ENCODE data around the gene ACR. TPM values are rescaled to one million over a fixed set of nuclear protein-coding genes. Genes with fewer than 3 reads are reported as not detected.

The ACR gene
- total and polyA plus RNA-seq, 2 of the 4 experiments (the other 2 are of a cell fraction): not detected

DNA sequence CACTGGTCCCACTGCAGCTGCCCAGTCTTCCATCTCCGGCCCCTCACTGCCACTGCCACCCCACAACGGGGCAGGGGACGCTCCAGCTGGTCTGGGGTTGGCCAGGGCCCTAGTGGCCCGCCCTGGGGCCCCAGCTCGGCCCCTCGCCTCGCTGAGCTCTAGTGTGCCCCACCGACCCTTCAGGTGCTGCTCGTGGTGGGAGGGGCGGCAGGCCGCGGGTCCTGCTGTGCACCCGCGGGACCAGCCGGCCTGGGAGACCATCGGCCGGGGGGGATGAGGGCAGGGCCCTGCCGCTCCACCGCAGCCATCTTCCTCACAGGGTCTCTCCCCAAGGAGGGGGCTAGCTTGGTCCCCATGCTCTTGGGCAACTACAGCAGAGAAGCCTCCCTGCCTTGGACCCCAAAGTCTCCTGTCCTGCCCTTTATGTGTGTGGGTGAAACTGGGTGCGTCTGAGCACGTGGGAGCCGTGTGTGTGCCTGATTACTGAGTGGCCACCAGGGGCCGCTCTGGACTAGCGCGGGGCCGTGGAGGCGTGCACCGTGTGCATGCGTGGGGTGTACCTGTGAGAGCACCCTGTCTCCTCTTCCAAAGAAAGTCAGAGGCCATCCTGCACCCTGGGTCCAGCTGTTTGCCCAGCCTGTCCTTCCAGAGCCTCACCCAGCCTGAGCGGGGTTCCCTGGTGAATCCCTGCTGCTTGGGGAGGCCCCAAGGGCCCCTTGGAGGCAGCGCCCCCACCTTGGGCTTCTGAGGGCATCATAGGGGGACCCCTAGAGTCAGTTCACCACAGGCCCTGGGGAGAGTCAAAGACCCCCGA is 6.0 kb upstream of the ACR start (continued):
- TF ChIP-seq, protein P1, sequence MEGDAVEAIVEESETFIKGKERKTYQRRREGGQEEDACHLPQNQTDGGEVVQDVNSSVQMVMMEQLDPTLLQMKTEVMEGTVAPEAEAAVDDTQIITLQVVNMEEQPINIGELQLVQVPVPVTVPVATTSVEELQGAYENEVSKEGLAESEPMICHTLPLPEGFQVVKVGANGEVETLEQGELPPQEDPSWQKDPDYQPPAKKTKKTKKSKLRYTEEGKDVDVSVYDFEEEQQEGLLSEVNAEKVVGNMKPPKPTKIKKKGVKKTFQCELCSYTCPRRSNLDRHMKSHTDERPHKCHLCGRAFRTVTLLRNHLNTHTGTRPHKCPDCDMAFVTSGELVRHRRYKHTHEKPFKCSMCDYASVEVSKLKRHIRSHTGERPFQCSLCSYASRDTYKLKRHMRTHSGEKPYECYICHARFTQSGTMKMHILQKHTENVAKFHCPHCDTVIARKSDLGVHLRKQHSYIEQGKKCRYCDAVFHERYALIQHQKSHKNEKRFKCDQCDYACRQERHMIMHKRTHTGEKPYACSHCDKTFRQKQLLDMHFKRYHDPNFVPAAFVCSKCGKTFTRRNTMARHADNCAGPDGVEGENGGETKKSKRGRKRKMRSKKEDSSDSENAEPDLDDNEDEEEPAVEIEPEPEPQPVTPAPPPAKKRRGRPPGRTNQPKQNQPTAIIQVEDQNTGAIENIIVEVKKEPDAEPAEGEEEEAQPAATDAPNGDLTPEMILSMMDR (conservative IDR thresholded peaks at IDR 0.05; ENCODE audit: low read depth, low read length): peak; percentile 77

DNA sequence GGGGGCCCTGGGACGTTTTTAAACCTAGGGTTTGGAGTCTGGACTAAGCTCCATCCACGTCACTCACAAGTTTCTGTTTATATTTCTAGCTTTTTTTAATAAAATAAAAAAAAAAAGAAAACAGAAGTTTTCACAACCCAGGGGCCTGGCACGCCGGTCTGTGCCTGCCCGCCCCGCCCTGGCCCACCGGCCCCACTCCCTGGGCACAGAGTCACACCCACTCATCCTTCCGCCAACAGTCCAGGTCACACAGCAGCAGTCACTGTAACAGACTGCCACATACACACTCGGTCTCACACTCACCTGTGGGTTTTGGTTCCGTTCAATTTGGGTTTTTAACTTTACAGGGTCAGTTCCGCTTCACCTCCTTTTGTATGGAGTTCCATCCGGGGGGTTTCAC is 5.3 kb upstream of the ACR start:
- WGBS, 2 experiments (ENCODE audit: extremely low coverage in 2 of 2, insufficient read length in 1 of 2): 85% methylated on average over 4 of the region's 12 CpGs; no CpG with 5 or more reads in 1 of the 2 experiments
- no peak overlapping the region for H4K5ac ChIP-seq (ENCODE audit: low read depth, low read length)
- no peak overlapping the region for H2AK5ac ChIP-seq (ENCODE audit: low read depth, low read length)
- no peak overlapping the region for H2BK20ac ChIP-seq (ENCODE audit: low read depth, low read length)
- H2AFZ ChIP-seq (replicated peaks; ENCODE audit: low read length, poor library complexity): no peak overlapping the region
- no peaks in the 10 kb centered on the region for H3K36me3 ChIP-seq (ENCODE audit: control insufficient read depth, insufficient read depth, low read length)
- no peak overlapping the region for H4K91ac ChIP-seq (ENCODE audit: insufficient read depth, low read depth, low read length)
- H3K4me1 ChIP-seq (ENCODE audit: control insufficient read depth, insufficient read depth, low read length): peaks cover 7% of the 10 kb centered on the region
- H3K4me2 ChIP-seq (ENCODE audit: low read depth, low read length): no peak overlapping the region
- DNase-seq (no peak), ATAC-seq (ENCODE audit: low read depth) (no peak)
- H3K4ac ChIP-seq (ENCODE audit: low read depth, low read length): 0 out of 2 replicates have a peak overlapping the region, but pooled peaks have one; percentile 12
- H3K9ac ChIP-seq (ENCODE audit: low read depth, low read length): no peak overlapping the region
- no peaks in the 10 kb centered on the region for H3K9me3 ChIP-seq (ENCODE audit: control insufficient read depth, insufficient read depth, low read length)
- no peaks in the 10 kb centered on the region for H3K9me1 ChIP-seq (ENCODE audit: insufficient read depth, low read length)
- H3K23ac ChIP-seq (ENCODE audit: low read depth, low read length): no peak overlapping the region
- no peak overlapping the region for H2BK120ac ChIP-seq (ENCODE audit: low read depth, low read length)
- H3K56ac ChIP-seq (ENCODE audit: extremely low read depth, insufficient read depth, low read length): no peak overlapping the region
- H4K20me1 ChIP-seq (ENCODE audit: insufficient read depth, low read length): peaks cover 8% of the 10 kb centered on the region
- ChIA-PET CTCF (no interaction called here), POLR2A (ENCODE audit: unreplicated experiment) (no interaction called here)
- BruUV-seq (replicated peaks): no TSS peak
- dilution Hi-C loops (cut with HindIII; ENCODE audit: low sequenced_read_pairs, unreplicated experiment) (no loop called here), in situ Hi-C loops (cut with MboI; ENCODE audit: low sequenced_read_pairs) (no loop called here), intact Hi-C loops (cut with micrococcal nuclease) (no loop called here)
- H3K18ac ChIP-seq (ENCODE audit: low read depth, low read length): no peak overlapping the region
- no peak overlapping the region for H2BK15ac ChIP-seq (ENCODE audit: low read depth, low read length)
- H3K27ac ChIP-seq (ENCODE audit: insufficient read depth, low read length): no peak overlapping the region
- no peak overlapping the region for H3K4me3 ChIP-seq (ENCODE audit: insufficient read depth, low read depth, low read length)
- H3K14ac ChIP-seq (replicated peaks; ENCODE audit: low read depth, low read length): 0 out of 2 replicates have a peak overlapping the region, but pooled peaks have one; percentile 41
- H4K8ac ChIP-seq (ENCODE audit: low read depth in 2 of 2, low read length in 2 of 2): no peak overlapping the region
- no peak overlapping the region for H2BK5ac ChIP-seq (ENCODE audit: low read depth, low read length, poor library complexity, severe bottlenecking)
- peaks cover 12% of the 10 kb centered on the region for H3K27me3 ChIP-seq (ENCODE audit: control insufficient read depth, insufficient read depth, low read length)
- no peaks in the 10 kb centered on the region for H3K79me1 ChIP-seq (ENCODE audit: low read depth in 1 of 2, low read length in 2 of 2)
- no peak overlapping the region for H2AK9ac ChIP-seq (replicated peaks; ENCODE audit: low read depth, low read length, poor library complexity)
- TF ChIP-seq FOS (IDR thresholded peaks at IDR 0.05; ENCODE audit: low read depth, low read length) (no peak), SMC3 (IDR thresholded peaks at IDR 0.05; ENCODE audit: low read depth, low read length) (no peak), MAFK (IDR thresholded peaks at IDR 0.05; ENCODE audit: low read depth, low read length) (no peak), RCOR1 (IDR thresholded peaks at IDR 0.05; ENCODE audit: insufficient replicate concordance, low read length) (no peak), CHD1 (IDR thresholded peaks at IDR 0.05; ENCODE audit: low read depth, low read length) (no peak)
- TF ChIP-seq, protein P2, sequence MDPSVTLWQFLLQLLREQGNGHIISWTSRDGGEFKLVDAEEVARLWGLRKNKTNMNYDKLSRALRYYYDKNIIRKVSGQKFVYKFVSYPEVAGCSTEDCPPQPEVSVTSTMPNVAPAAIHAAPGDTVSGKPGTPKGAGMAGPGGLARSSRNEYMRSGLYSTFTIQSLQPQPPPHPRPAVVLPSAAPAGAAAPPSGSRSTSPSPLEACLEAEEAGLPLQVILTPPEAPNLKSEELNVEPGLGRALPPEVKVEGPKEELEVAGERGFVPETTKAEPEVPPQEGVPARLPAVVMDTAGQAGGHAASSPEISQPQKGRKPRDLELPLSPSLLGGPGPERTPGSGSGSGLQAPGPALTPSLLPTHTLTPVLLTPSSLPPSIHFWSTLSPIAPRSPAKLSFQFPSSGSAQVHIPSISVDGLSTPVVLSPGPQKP (IDR thresholded peaks at IDR 0.05; ENCODE audit: borderline replicate concordance, low read depth, low read length): no peak
- TF ChIP-seq, protein P3, sequence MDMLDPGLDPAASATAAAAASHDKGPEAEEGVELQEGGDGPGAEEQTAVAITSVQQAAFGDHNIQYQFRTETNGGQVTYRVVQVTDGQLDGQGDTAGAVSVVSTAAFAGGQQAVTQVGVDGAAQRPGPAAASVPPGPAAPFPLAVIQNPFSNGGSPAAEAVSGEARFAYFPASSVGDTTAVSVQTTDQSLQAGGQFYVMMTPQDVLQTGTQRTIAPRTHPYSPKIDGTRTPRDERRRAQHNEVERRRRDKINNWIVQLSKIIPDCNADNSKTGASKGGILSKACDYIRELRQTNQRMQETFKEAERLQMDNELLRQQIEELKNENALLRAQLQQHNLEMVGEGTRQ (IDR thresholded peaks at IDR 0.05; ENCODE audit: low read depth, low read length): no peak
- TF ChIP-seq, protein P1 (conservative IDR thresholded peaks at IDR 0.05; ENCODE audit: low read depth, low read length): no peak

All from IMR-90 (cell line).